Osteocyte (in vitro differentiated cells): ENCODE measurements around the gene CORO2B. TPM values are rescaled to one million over a fixed set of nuclear protein-coding genes. Genes with fewer than 3 reads are reported as not detected.
A peak's percentile ranks its signal among the peaks of the same experiment; 100 is the strongest.

ENCODE experiments used
- DNase-seq: peaks from one replicate; pipeline ENCODE4 v3.0.0; 2021; ENCODE audit warnings: mixed read lengths; ENCODE audit not compliant: unreplicated experiment; ENCODE audit errors: extremely low spot score
- H3K27ac Mint-ChIP-seq: one replicate; pipeline ENCODE4 v1.8.0; 2021; ENCODE audit warnings: mild to moderate bottlenecking, mixed read lengths; ENCODE audit not compliant: unreplicated experiment
- H3K27me3 Mint-ChIP-seq: one replicate; pipeline ENCODE4 v1.8.0; 2021; ENCODE audit warnings: mixed read lengths; ENCODE audit not compliant: unreplicated experiment
- H3K36me3 Mint-ChIP-seq: one replicate; pipeline ENCODE4 v1.8.0; 2021; ENCODE audit warnings: mixed read lengths; ENCODE audit not compliant: unreplicated experiment
- H3K4me1 Mint-ChIP-seq: one replicate; pipeline ENCODE4 v1.8.0; 2021; ENCODE audit warnings: mixed read lengths; ENCODE audit not compliant: unreplicated experiment
- H3K4me3 Mint-ChIP-seq: one replicate; pipeline ENCODE4 v1.8.0; 2021; ENCODE audit warnings: mild to moderate bottlenecking, moderate library complexity, mixed read lengths; ENCODE audit not compliant: unreplicated experiment
- H3K9me3 Mint-ChIP-seq: one replicate; pipeline ENCODE4 v1.8.0; 2021; ENCODE audit warnings: mixed read lengths; ENCODE audit not compliant: unreplicated experiment
- total RNA-seq: library from RNA; stranded (reverse); gene quantifications from 2 replicates; pipeline ENCODE4 v1.2.1, GENCODE V29; 2021
- TF ChIP-seq, protein P1 (sequence below): fragments of 200-600 bp; sonication (generic); IDR thresholded peaks from 2 replicates; pipeline ENCODE4 v1.5.0; 2021; ENCODE audit warnings: antibody characterized with exemption, mild to moderate bottlenecking, moderate library complexity

Gene CORO2B
- total RNA-seq, 1 donor from 2014 or later, result 22.6 TPM

GRCh38 chr15:68733666-68734065 lies 154.9 kb downstream of the CORO2B start:
- Mint-ChIP-seq H3K36me3 (no peaks in the 10 kb centered on the region), H3K9me3 (no peaks in the 10 kb centered on the region), H3K4me1 (peaks cover 4% of the 10 kb centered on the region), H3K4me3 (no peak overlapping the region), H3K27me3 (peaks cover 12% of the 10 kb centered on the region), H3K27ac (no peak overlapping the region)
- TF ChIP-seq, protein P1, sequence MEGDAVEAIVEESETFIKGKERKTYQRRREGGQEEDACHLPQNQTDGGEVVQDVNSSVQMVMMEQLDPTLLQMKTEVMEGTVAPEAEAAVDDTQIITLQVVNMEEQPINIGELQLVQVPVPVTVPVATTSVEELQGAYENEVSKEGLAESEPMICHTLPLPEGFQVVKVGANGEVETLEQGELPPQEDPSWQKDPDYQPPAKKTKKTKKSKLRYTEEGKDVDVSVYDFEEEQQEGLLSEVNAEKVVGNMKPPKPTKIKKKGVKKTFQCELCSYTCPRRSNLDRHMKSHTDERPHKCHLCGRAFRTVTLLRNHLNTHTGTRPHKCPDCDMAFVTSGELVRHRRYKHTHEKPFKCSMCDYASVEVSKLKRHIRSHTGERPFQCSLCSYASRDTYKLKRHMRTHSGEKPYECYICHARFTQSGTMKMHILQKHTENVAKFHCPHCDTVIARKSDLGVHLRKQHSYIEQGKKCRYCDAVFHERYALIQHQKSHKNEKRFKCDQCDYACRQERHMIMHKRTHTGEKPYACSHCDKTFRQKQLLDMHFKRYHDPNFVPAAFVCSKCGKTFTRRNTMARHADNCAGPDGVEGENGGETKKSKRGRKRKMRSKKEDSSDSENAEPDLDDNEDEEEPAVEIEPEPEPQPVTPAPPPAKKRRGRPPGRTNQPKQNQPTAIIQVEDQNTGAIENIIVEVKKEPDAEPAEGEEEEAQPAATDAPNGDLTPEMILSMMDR, result no peak
- no peak for DNase-seq

DNA sequence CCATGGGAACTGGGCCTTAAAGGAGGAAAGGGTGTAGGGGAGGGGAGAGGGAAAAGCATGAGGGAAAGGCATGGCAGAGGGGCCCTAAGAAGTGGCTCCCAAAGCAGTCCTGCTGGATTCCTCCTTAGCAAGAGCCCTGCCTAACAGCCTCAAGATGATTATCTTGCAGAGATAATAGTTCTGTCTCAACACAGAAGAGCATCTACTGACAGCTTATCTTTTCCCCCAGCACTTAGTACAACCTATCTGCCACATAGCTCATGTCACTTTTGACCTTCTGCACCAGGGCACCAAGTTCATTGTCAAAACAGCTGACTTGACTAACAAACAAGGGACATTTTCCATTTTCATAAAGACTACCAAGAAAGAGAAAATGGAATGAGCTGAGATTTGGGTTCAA lies 155.6 kb downstream of the CORO2B start:
- Mint-ChIP-seq H3K27ac (no peak overlapping the region), H3K27me3 (peaks cover 12% of the 10 kb centered on the region), H3K4me3 (no peak overlapping the region), H3K4me1 (peaks cover 4% of the 10 kb centered on the region), H3K9me3 (no peaks in the 10 kb centered on the region), H3K36me3 (no peaks in the 10 kb centered on the region)
- TF ChIP-seq, protein P1, result no peak
- no peak for DNase-seq

DNA sequence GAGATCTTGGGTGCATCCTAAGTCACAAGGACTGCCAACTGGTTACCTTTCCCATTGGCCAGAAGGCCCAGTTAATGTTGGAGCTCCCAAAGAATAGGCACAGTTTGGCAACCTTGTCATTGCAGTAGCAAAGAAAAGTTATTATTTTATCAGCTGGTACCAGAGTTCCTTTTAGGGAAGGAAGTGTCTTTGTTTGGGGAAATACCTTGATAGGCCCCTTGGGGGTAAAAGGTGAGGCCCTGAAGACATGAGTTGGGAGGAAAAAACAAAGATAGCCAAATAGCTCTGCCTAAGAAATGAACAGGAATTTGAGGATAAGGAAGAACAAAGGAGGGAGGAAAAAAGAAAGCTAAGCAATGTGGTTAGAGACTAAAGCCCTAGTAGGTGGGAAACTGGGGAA lies 156.1 kb downstream of the CORO2B start:
- Mint-ChIP-seq H3K4me3 (no peak overlapping the region), H3K27me3 (peaks cover 16% of the 10 kb centered on the region), H3K27ac (no peak overlapping the region), H3K4me1 (peaks cover 4% of the 10 kb centered on the region), H3K9me3 (no peaks in the 10 kb centered on the region), H3K36me3 (no peaks in the 10 kb centered on the region)
- TF ChIP-seq, protein P1, result no peak
- DNase-seq, result no peak

DNA sequence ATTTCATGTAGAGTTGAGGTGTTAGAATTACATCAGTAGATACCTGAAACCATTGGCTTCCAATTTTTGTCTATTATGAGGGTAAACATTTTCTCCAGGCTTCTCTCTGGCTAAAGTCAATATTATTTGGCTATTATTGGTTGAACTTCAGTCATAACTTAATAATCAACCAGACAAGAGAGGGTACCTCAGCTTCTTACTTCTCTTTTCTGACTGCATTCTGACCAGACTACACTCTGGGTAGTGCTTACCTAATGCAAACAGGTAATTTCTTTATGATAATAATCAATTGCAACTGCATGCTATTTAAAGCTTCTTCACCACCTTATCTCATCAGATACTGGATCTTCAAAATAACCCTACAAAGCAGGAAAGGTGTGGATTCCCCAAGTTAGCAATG lies 156.8 kb downstream of the CORO2B start:
- no peak for DNase-seq
- H3K4me3 Mint-ChIP-seq, result no peak overlapping the region
- H3K27me3 Mint-ChIP-seq, result peaks cover 22% of the 10 kb centered on the region
- H3K36me3 Mint-ChIP-seq, result no peaks in the 10 kb centered on the region
- TF ChIP-seq, protein P1, result no peak
- H3K4me1 Mint-ChIP-seq, result peaks cover 2% of the 10 kb centered on the region
- H3K27ac Mint-ChIP-seq, result no peak overlapping the region
- H3K9me3 Mint-ChIP-seq, result no peaks in the 10 kb centered on the region

- Mint-ChIP-seq H3K27ac (no peak overlapping the region), H3K27me3 (peaks cover 18% of the 10 kb centered on the region), H3K36me3 (no peaks in the 10 kb centered on the region), H3K4me1 (no peaks in the 10 kb centered on the region), H3K4me3 (no peak overlapping the region), H3K9me3 (no peaks in the 10 kb centered on the region)
- DNase-seq, result peak; percentile 0
- TF ChIP-seq, protein P1, result no peak
These were observed 160.7 kb downstream of the CORO2B start for GRCh38 chr15:68739390-68740080.
